ENCODE data around the gene GPBAR1.
A peak's percentile ranks its signal among the peaks of the same experiment; 100 is the strongest.

GRCh38 chr2:218290316-218291261, 29.8 kb downstream of the GPBAR1 start:
- TF ChIP-seq CTCF (IDR thresholded peaks at IDR 0.05), result no peak
- TF ChIP-seq POLR2A (IDR thresholded peaks at IDR 0.05), result peak in 1 of 4 donors; percentile 8

Data from upper lobe of left lung (tissue), 4 donors.